ENCODE measurements around the gene SLC2A1. TPM values are rescaled to one million over a fixed set of nuclear protein-coding genes. Genes with fewer than 3 reads are reported as not detected.

Gene SLC2A1
- total RNA-seq, 1 donor from 2014 or later = 38.5 TPM

- ATAC-seq (no peak), DNase-seq (no peak)
- intact Hi-C loops (cut with micrococcal nuclease) = no loop called here
Measured at GRCh38 chr1:42934541-42935312, 23.9 kb downstream of the SLC2A1 start.

GRCh38 chr1:42933610-42934491 is 24.8 kb downstream of the SLC2A1 start:
- DNase-seq (no peak), ATAC-seq (no peak)
- intact Hi-C loops (cut with micrococcal nuclease) = no loop called here

- intact Hi-C loops (cut with micrococcal nuclease) = no loop called here
- no peak for DNase-seq
Measured at GRCh38 chr1:42933060-42933586, 25.5 kb downstream of the SLC2A1 start.

GRCh38 chr1:42932442-42932941 is 26.2 kb downstream of the SLC2A1 start:
- ATAC-seq (no peak), DNase-seq (no peak)
- intact Hi-C loops (cut with micrococcal nuclease) = no loop called here

More at GRCh38 chr1:42933060-42933586, 25.5 kb downstream of the SLC2A1 start:
- no peak for ATAC-seq

GRCh38 chr1:42931911-42932422 is 26.7 kb downstream of the SLC2A1 start:
- peak; percentile 55 for ATAC-seq
- intact Hi-C loops (cut with micrococcal nuclease) = no loop called here
- DNase-seq = peak; percentile 71

GRCh38 chr1:42931108-42931539 is 27.5 kb downstream of the SLC2A1 start:
- ATAC-seq = peak; percentile 69
- intact Hi-C loops (cut with micrococcal nuclease) = no loop called here
- no peak for DNase-seq

- ATAC-seq (no peak), DNase-seq (no peak)
- intact Hi-C loops (cut with micrococcal nuclease) = no loop called here
Measured at GRCh38 chr1:42930178-42931107, 28.2 kb downstream of the SLC2A1 start.

- intact Hi-C loops (cut with micrococcal nuclease) = no loop called here
- ATAC-seq (no peak), DNase-seq (no peak)
Measured at GRCh38 chr1:42929434-42930177, 29.1 kb downstream of the SLC2A1 start.

- ATAC-seq (no peak), DNase-seq (no peak)
- intact Hi-C loops (cut with micrococcal nuclease) = no loop called here
Measured at GRCh38 chr1:42928859-42929258, 29.8 kb downstream of the SLC2A1 start.

GRCh38 chr1:42927920-42928505 is 30.7 kb downstream of the SLC2A1 start:
- no peak for ATAC-seq
- intact Hi-C loops (cut with micrococcal nuclease) = no loop called here

GRCh38 chr1:42927274-42927841 is 31.3 kb downstream of the SLC2A1 start:
- DNase-seq (no peak), ATAC-seq (no peak)
- intact Hi-C loops (cut with micrococcal nuclease) = no loop called here

More at GRCh38 chr1:42927920-42928505, 30.7 kb downstream of the SLC2A1 start:
- no peak for DNase-seq

GRCh38 chr1:42926879-42927242 is 31.8 kb downstream of the SLC2A1 start:
- intact Hi-C loops (cut with micrococcal nuclease) = no loop called here
- DNase-seq (no peak), ATAC-seq (no peak)

GRCh38 chr1:42926235-42926878 is 32.3 kb downstream of the SLC2A1 start:
- ATAC-seq = no peak
- intact Hi-C loops (cut with micrococcal nuclease) = no loop called here
- DNase-seq = no peak

- no peak for DNase-seq
- peak; percentile 54 for ATAC-seq
- intact Hi-C loops (cut with micrococcal nuclease) = no loop called here
Measured at GRCh38 chr1:42924851-42925760, 33.6 kb downstream of the SLC2A1 start.

- DNase-seq (peak; percentile 97), ATAC-seq (peak; percentile 99)
- intact Hi-C loops (cut with micrococcal nuclease) = no loop called here
Measured at GRCh38 chr1:42924082-42924850, 34.4 kb downstream of the SLC2A1 start.
